Measurements from ENCODE around the gene TMEM240. TPM values are rescaled to one million over a fixed set of nuclear protein-coding genes. Genes with fewer than 3 reads are reported as not detected.
"Not testable (repeated sequence)": the region's sequence is repeated elsewhere in the genome, so short reads cannot be mapped to it uniquely, and the experiment has no call there.

TMEM240 gene
- total and polyA plus RNA-seq, 2 experiments from 2014 or later = 0.76 to 1.1 TPM

DNA sequence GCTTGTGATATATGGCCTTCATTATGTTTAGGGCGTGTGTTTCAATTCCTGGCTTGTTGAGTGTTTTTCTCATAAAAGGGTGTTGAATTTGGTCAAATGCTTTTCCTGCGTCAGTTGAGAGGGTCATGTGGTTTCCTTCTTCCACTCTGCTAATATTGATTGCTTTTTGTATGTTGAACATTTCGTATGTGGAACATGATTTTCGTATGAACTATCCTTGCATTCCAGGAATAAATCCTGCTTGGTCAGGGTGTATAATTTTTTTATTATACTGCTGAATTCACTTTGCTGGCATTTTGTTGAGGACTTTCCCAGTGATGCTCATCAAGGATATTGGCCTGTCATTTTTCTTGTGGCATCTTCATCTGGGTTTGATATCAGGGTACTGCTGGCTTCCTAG lies 33.1 kb downstream of the TMEM240 start:
- Histone ChIP-seq H3K27me3 (replicated peaks; ENCODE audit: insufficient read depth) (no peaks in the 10 kb centered on the region), H3K9ac (no peak overlapping the region), H3F3A (ENCODE audit: insufficient read depth) (peaks cover 8% of the 10 kb centered on the region; the same call in 1 of the 2 replicates), H3K4me1 (ENCODE audit: insufficient read depth) (no peaks in the 10 kb centered on the region), H2AFZ (no peak overlapping the region), H3K9me3 (ENCODE audit: low read depth) (no peaks in the 10 kb centered on the region), H3K4me3 (no peak overlapping the region), H3K79me2 (ENCODE audit: insufficient read depth) (no peaks in the 10 kb centered on the region), H3K36me3 (ENCODE audit: low read depth) (no peaks in the 10 kb centered on the region), H3K27ac (no peak overlapping the region), H3K4me2 (ENCODE audit: unreplicated experiment) (no peak overlapping the region), H3K9me2 (ENCODE audit: insufficient read depth) (no peaks in the 10 kb centered on the region), H4K20me1 (ENCODE audit: insufficient read depth) (no peaks in the 10 kb centered on the region)
- in situ Hi-C loops (cut with MboI) = no loop called here
- WGBS, 2 experiments (ENCODE audit: low coverage in 1 of 2, low lambda C conversion rate in 2 of 2, missing lambda C conversion rate in 2 of 2) = 83 to 88% methylated on average over 4 of the region's 4 CpGs
- no peak for DNase-seq
- TF ChIP-seq EZH2phosphoT487 (IDR thresholded peaks at IDR 0.05; ENCODE audit: insufficient read depth, low read depth) = no peak
- no peak for TF ChIP-seq EZH2 (IDR thresholded peaks at IDR 0.05; ENCODE audit: insufficient read depth, poor library complexity, severe bottlenecking)

- H3K27me3 ChIP-seq (replicated peaks; ENCODE audit: insufficient read depth); H3K4me2 ChIP-seq (ENCODE audit: unreplicated experiment); in situ Hi-C loops (cut with MboI); H3K4me1 ChIP-seq (ENCODE audit: insufficient read depth); DNase-seq; H4K20me1 ChIP-seq (ENCODE audit: insufficient read depth); H3F3A ChIP-seq (ENCODE audit: insufficient read depth); H3K4me3 ChIP-seq; H3K9me2 ChIP-seq (ENCODE audit: insufficient read depth); H3K79me2 ChIP-seq (ENCODE audit: insufficient read depth); H3K9me3 ChIP-seq (ENCODE audit: low read depth); H3K36me3 ChIP-seq (ENCODE audit: low read depth): not testable (repeated sequence)
- 90 to 94% methylated on average over 5 of the region's 5 CpGs for WGBS, 2 experiments (ENCODE audit: low coverage in 1 of 2, low lambda C conversion rate in 2 of 2, missing lambda C conversion rate in 2 of 2)
- Histone ChIP-seq H3K9ac (peak overlapping the region; percentile 67), H2AFZ (peak overlapping the region; percentile 80), H3K27ac (peak overlapping the region; percentile 75; the same call in 1 of the 2 replicates)
These were observed 34.6 kb downstream of the TMEM240 start for GRCh38 chr1:1505801-1506200.

DNA sequence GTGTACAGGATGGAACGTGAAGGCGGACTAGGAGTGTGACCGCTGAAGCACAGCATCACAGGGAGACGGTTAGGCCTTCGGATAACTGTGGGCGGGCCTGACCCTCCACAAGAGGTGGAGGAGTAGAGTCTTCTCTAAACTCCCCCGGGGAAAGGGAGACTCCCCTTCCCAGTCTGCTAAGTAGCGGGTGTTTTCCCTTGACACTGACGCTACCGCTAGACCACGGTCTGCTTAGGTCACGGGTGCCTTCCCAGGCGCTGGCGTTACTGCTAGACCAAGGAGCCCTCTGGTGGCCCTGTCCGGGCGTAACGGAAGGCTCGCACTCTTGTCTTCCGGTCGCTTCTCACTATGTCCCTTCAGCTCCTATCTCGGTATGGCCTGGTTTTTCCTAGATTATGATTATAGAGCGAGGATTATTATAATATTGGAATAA lies 35.0 kb downstream of the TMEM240 start:
- H4K20me1 ChIP-seq (ENCODE audit: insufficient read depth); H3K9me2 ChIP-seq (ENCODE audit: insufficient read depth); H3K36me3 ChIP-seq (ENCODE audit: low read depth); H3F3A ChIP-seq (ENCODE audit: insufficient read depth); H3K27me3 ChIP-seq (replicated peaks; ENCODE audit: insufficient read depth); in situ Hi-C loops (cut with MboI); H3K9me3 ChIP-seq (ENCODE audit: low read depth); H3K4me3 ChIP-seq; H3K79me2 ChIP-seq (ENCODE audit: insufficient read depth); H3K4me1 ChIP-seq (ENCODE audit: insufficient read depth): not testable (repeated sequence)
- Histone ChIP-seq H2AFZ (peak overlapping the region; percentile 80), H3K9ac (peak overlapping the region; percentile 67), H3K4me2 (ENCODE audit: unreplicated experiment) (peak overlapping the region; percentile 25), H3K27ac (peak overlapping the region; percentile 75)
- peak; percentile 52 for DNase-seq
- WGBS, 2 experiments (ENCODE audit: low coverage in 1 of 2, low lambda C conversion rate in 2 of 2, missing lambda C conversion rate in 2 of 2) = 21 to 27% methylated on average over 17 of the region's 22 CpGs

DNA sequence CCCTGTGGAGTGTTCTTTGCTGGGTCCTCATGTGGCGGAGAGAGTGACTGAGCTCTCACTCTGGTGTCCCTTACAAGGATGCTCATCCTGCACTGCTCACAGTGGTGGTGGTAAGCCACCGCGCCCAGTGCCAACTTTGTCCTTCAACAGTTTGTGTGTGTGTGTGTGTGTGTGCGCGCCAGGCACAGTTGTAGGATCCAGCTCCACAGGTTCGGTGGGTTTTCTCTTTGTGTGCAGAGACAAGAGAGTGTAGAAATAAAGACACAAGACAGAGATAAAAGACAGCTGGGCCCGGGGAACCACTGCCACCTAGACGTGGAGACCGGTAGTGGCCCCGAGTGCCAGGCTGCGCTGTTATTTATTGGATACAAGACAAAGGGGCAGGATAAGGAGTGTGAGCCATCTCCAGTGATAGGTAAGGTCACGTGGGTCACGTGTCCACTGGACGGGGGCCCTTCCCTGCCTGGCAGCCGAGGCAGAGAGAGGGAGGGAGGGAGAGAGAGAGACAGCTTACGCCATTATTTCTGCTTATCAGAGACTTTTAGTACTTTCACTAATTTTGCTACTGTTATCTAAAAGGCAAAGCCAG lies 35.6 kb downstream of the TMEM240 start:
- H3K4me3 ChIP-seq; H3K36me3 ChIP-seq (ENCODE audit: low read depth); H3F3A ChIP-seq (ENCODE audit: insufficient read depth); H3K9me3 ChIP-seq (ENCODE audit: low read depth); H3K79me2 ChIP-seq (ENCODE audit: insufficient read depth); H4K20me1 ChIP-seq (ENCODE audit: insufficient read depth); H3K27me3 ChIP-seq (replicated peaks; ENCODE audit: insufficient read depth); H3K9me2 ChIP-seq (ENCODE audit: insufficient read depth); in situ Hi-C loops (cut with MboI); H3K4me1 ChIP-seq (ENCODE audit: insufficient read depth): not testable (repeated sequence)
- 40 to 48% methylated on average over 16 of the region's 16 CpGs for WGBS, 2 experiments (ENCODE audit: low coverage in 1 of 2, low lambda C conversion rate in 2 of 2, missing lambda C conversion rate in 2 of 2)
- Histone ChIP-seq H2AFZ (peak overlapping the region; percentile 80), H3K27ac (peak overlapping the region; percentile 75), H3K4me2 (ENCODE audit: unreplicated experiment) (peak overlapping the region; percentile 25), H3K9ac (peak overlapping the region; percentile 67)
- peak; percentile 73 for DNase-seq

DNA sequence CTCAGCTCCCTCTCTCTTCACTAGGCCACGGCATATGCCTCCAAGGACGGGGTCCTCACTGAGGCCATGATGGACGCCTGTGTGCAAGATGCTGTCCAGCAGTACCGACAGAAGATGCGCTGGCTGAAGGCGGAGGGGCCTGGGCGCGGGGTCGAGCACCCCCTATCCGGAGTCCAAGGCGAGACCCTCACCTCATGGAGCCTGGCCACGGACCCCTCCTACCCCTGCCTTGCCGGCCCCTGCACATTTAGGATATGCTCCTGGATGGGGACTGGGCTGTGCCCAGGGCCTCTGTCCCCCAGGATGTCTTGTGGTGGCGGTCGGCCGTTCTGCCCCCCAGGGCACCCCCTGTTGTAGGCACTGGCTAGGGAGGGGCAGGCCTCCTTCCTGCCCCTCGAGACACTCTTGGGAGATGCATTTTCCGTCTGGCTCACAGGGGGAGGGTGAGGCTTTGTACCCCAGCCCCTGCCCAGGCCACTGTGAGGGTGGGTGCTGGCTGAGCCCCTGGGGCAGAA lies 44.9 kb downstream of the TMEM240 start:
- WGBS, 2 experiments (ENCODE audit: low coverage in 1 of 2, low lambda C conversion rate in 2 of 2, missing lambda C conversion rate in 2 of 2) = 93 to 95% methylated on average over 16 to 18 of the region's 18 CpGs
- H3K27me3 ChIP-seq (replicated peaks; ENCODE audit: insufficient read depth); H3K4me3 ChIP-seq; H3K9ac ChIP-seq; DNase-seq; H3K9me3 ChIP-seq (ENCODE audit: low read depth); H2AFZ ChIP-seq; in situ Hi-C loops (cut with MboI); H3K4me2 ChIP-seq (ENCODE audit: unreplicated experiment); H3K4me1 ChIP-seq (ENCODE audit: insufficient read depth); H4K20me1 ChIP-seq (ENCODE audit: insufficient read depth); H3K9me2 ChIP-seq (ENCODE audit: insufficient read depth); H3K27ac ChIP-seq; H3F3A ChIP-seq (ENCODE audit: insufficient read depth): not testable (repeated sequence)
- Histone ChIP-seq H3K79me2 (ENCODE audit: insufficient read depth) (peaks cover 11% of the 10 kb centered on the region; the same call in 1 of the 2 replicates), H3K36me3 (ENCODE audit: low read depth) (peaks cover 31% of the 10 kb centered on the region)

DNA sequence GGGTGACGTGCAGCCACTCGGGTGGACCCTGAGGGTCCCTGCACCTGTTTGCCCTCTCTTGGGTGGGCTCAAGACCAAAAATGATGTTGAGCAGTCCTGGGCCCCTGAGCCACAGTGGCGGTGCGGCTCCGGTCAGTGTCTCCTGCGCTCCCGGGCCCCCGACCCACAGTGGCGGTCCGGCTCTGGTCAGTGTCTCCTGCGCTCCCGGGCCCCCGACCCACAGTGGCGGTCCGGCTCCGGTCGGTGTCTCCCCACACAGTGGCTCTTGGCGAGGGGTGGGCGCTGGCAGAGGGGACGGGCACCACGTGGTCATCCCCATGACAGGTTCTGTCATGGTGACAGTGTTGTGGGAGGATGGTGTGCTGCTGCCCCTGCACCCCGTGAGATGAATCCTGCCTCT lies 46.1 kb downstream of the TMEM240 start:
- DNase-seq; H3K4me2 ChIP-seq (ENCODE audit: unreplicated experiment); H2AFZ ChIP-seq; in situ Hi-C loops (cut with MboI); H3K9ac ChIP-seq; H3K4me1 ChIP-seq (ENCODE audit: insufficient read depth); H3K4me3 ChIP-seq; H3K9me3 ChIP-seq (ENCODE audit: low read depth); H3F3A ChIP-seq (ENCODE audit: insufficient read depth); H3K9me2 ChIP-seq (ENCODE audit: insufficient read depth); H4K20me1 ChIP-seq (ENCODE audit: insufficient read depth); H3K27me3 ChIP-seq (replicated peaks; ENCODE audit: insufficient read depth); H3K27ac ChIP-seq: not testable (repeated sequence)
- peaks cover 11% of the 10 kb centered on the region; the same call in 1 of the 2 replicates for H3K79me2 ChIP-seq (ENCODE audit: insufficient read depth)
- 96 to 98% methylated on average over 20 to 22 of the region's 22 CpGs for WGBS, 2 experiments (ENCODE audit: low coverage in 1 of 2, low lambda C conversion rate in 2 of 2, missing lambda C conversion rate in 2 of 2)
- H3K36me3 ChIP-seq (ENCODE audit: low read depth) = peaks cover 31% of the 10 kb centered on the region

Measured in GM23248 (cell line).